CD4-positive, alpha-beta T cell treated with Interleukin-15 for 4 hours (primary cell): ENCODE results near the gene EVI2A.
"Not testable (repeated sequence)": the region's sequence is repeated elsewhere in the genome, so short reads cannot be mapped to it uniquely, and the experiment has no call there.

Experiments used
- DNase-seq: peaks from one replicate; pipeline ENCODE4 v3.0.0-alpha.2; 2020; ENCODE audit warnings: low spot score

Gene EVI2A

GRCh38 chr17:31312223-31312622 lies 9.2 kb downstream of the EVI2A start:
- peak; percentile 43 for DNase-seq

- no peak for DNase-seq
Measured at GRCh38 chr17:31311526-31311925, 9.9 kb downstream of the EVI2A start.

- peak; percentile 26 for DNase-seq
Measured at GRCh38 chr17:31310886-31311285, 10.5 kb downstream of the EVI2A start.

- peak; percentile 71 for DNase-seq
Measured at GRCh38 chr17:31310260-31310659, 11.2 kb downstream of the EVI2A start.

GRCh38 chr17:31309556-31309955 lies 11.9 kb downstream of the EVI2A start:
- DNase-seq = peak; percentile 44

- DNase-seq = peak; percentile 32
Measured at GRCh38 chr17:31308372-31309334, 12.8 kb downstream of the EVI2A start.

- no peak for DNase-seq
Measured at GRCh38 chr17:31307640-31308039, 13.8 kb downstream of the EVI2A start.

- no peak for DNase-seq
Measured at GRCh38 chr17:31299624-31300023, 21.8 kb downstream of the EVI2A start.

- DNase-seq = no peak
Measured at GRCh38 chr17:31297090-31297489, 24.3 kb downstream of the EVI2A start, which contains the start of gene OMG. Gene OMG (minus strand): TSS chr17:31297239. CDS start chr17:31296331, 908 bp downstream.

- DNase-seq = no peak
Measured at GRCh38 chr17:31296142-31296541, 25.3 kb downstream of the EVI2A start.

- no peak for DNase-seq
Measured at GRCh38 chr17:31295489-31295871, 25.9 kb downstream of the EVI2A start.

- DNase-seq = no peak
Measured at GRCh38 chr17:31294820-31295488, 26.5 kb downstream of the EVI2A start.

- DNase-seq = no peak
Measured at GRCh38 chr17:31294231-31294630, 27.2 kb downstream of the EVI2A start.

GRCh38 chr17:31293581-31293980 lies 27.8 kb downstream of the EVI2A start:
- no peak for DNase-seq

GRCh38 chr17:31291820-31292219 lies 29.6 kb downstream of the EVI2A start:
- no peak for DNase-seq

GRCh38 chr17:31289790-31290189 lies 31.6 kb downstream of the EVI2A start:
- no peak for DNase-seq

- DNase-seq = not testable (repeated sequence)
Measured at GRCh38 chr17:31287932-31288331, 33.5 kb downstream of the EVI2A start.

GRCh38 chr17:31286587-31286986 lies 34.8 kb downstream of the EVI2A start:
- DNase-seq = no peak

GRCh38 chr17:31283841-31284240 lies 37.6 kb downstream of the EVI2A start:
- DNase-seq = no peak

- DNase-seq = no peak
Measured at GRCh38 chr17:31281061-31281460, 40.4 kb downstream of the EVI2A start.

GRCh38 chr17:31279401-31279800 lies 42.0 kb downstream of the EVI2A start:
- no peak for DNase-seq

- DNase-seq = no peak
Measured at GRCh38 chr17:31275116-31275515, 46.3 kb downstream of the EVI2A start.

GRCh38 chr17:31274252-31274651 lies 47.2 kb downstream of the EVI2A start:
- DNase-seq = no peak
